ENCODE measurements around the gene PAEP.

- TF ChIP-seq GATA3 (IDR thresholded peaks at IDR 0.05; ENCODE audit: low read depth, low read length) = no peak
- TF ChIP-seq GATA2 (IDR thresholded peaks at IDR 0.05; ENCODE audit: low read depth, low read length) = no peak
Observed at GRCh38 chr9:135561391-135562234, at the start of gene PAEP.
